ENCODE data around the gene PPP1R15A. TPM values are rescaled to one million over a fixed set of nuclear protein-coding genes. Genes with fewer than 3 reads are reported as not detected.
"Not testable (repeated sequence)": the region's sequence is repeated elsewhere in the genome, so short reads cannot be mapped to it uniquely, and the experiment has no call there.

The PPP1R15A gene
- total and polyA plus RNA-seq, 4 donors, result 5.6 to 52.5 (median 11.3) TPM

DNA sequence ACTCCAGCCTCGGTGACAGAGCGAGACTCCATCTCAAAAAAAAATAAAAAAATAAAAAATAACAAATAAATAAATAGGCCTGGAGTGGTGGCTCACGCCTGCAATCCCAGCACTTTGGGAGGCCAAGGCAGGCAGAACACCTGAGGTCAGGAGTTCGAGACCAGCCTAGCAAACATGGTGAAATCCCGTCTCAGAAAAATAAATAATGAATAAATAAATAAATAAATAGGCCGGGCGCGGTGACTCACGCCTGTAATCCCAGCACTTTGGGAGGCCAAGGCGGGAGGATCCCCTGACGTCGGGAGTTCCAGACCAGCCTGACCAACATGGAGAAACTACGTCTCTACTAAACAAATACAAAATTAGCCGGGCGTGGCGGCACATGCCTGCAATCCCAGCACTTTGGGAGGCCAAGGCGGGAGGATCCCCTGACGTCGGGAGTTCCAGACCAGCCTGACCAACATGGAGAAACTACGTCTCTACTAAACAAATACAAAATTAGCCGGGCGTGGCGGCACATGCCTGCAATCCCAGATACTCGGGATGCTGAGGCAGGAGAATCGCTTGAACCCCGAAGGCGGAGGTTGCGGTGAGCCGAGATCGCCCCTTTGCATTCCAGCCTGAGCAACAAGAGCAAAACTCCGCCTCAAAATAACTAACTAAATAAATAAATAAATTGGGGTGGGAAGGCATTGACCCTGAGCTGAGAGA, 595 bp upstream of the PPP1R15A start:
- 62% methylated on average over 31 of the region's 31 CpGs for WGBS
- Histone ChIP-seq H3K36me3 (ENCODE audit: control insufficient read depth in 4 of 4, insufficient read depth in 3 of 4, low read depth in 1 of 4, low read length in 3 of 4) (peaks cover 0 to 14% (median 10%) of the 10 kb centered on the region in 4 donors), H3K27ac (ENCODE audit: low read depth in 1 of 2, low read length in 2 of 2) (peak overlapping the region; percentile 68 to 71), H3K4me3 (ENCODE audit: low read depth in 1 of 3, low read length in 3 of 3) (peak overlapping the region in 1 of 3 donors; percentile 4), H3K4me1 (ENCODE audit: control insufficient read depth in 4 of 4, insufficient read depth in 4 of 4, low read length in 3 of 4) (peaks cover 6 to 36% (median 25%) of the 10 kb centered on the region in 4 donors)
- H3K9me3 ChIP-seq (ENCODE audit: control insufficient read depth in 4 of 4, low read length in 3 of 4); H3K9ac ChIP-seq (ENCODE audit: low read depth in 1 of 2, low read length in 2 of 2); DNase-seq (ENCODE audit: low spot score); H3K27me3 ChIP-seq (ENCODE audit: control insufficient read depth in 4 of 4, insufficient read depth in 4 of 4, low read length in 3 of 4): not testable (repeated sequence)
- TF ChIP-seq NR2F2 (IDR thresholded peaks at IDR 0.05) (peak; percentile 49), RXRA (IDR thresholded peaks at IDR 0.05) (peak in 1 of 2 donors; percentile 78)

DNA sequence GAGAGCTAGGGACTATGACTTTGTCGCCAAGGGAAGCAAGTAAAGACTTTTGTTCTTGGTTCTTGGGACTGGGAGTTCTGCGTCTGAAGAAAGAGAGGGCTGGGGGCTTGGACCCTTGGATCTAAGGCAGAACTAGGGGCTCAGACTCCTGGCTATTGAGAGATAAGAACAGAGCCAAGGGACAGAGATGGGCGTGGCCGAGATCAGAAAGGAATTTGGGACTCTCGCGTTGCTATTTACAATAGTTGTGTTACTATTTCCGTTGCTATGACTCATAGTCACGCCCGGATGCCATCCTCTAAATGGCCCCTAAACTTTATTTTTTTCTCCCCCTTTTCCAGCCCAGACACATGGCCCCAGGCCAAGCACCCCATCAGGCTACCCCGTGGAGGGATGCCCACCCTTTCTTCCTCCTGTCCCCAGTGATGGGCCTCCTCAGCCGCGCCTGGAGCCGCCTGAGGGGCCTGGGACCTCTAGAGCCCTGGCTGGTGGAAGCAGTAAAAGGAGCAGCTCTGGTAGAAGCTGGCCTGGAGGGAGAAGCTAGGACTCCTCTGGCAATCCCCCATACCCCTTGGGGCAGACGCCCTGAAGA, 759 bp downstream of the PPP1R15A start:
- H3K36me3 ChIP-seq (ENCODE audit: control insufficient read depth in 4 of 4, insufficient read depth in 3 of 4, low read depth in 1 of 4, low read length in 3 of 4), result peaks cover 0 to 14% (median 10%) of the 10 kb centered on the region in 4 donors
- no peaks in the 10 kb centered on the region for H3K27me3 ChIP-seq (ENCODE audit: control insufficient read depth in 4 of 4, insufficient read depth in 4 of 4, low read length in 3 of 4)
- peak overlapping the region; percentile 99 to 100 for H3K27ac ChIP-seq (ENCODE audit: low read depth in 1 of 2, low read length in 2 of 2)
- H3K4me1 ChIP-seq (ENCODE audit: control insufficient read depth in 4 of 4, insufficient read depth in 4 of 4, low read length in 3 of 4), result peaks cover 6 to 30% (median 22%) of the 10 kb centered on the region in 4 donors
- WGBS, result 19% methylated on average over 14 of the region's 14 CpGs
- no peak for TF ChIP-seq YY1 (IDR thresholded peaks at IDR 0.05)
- TF ChIP-seq, protein P1, sequence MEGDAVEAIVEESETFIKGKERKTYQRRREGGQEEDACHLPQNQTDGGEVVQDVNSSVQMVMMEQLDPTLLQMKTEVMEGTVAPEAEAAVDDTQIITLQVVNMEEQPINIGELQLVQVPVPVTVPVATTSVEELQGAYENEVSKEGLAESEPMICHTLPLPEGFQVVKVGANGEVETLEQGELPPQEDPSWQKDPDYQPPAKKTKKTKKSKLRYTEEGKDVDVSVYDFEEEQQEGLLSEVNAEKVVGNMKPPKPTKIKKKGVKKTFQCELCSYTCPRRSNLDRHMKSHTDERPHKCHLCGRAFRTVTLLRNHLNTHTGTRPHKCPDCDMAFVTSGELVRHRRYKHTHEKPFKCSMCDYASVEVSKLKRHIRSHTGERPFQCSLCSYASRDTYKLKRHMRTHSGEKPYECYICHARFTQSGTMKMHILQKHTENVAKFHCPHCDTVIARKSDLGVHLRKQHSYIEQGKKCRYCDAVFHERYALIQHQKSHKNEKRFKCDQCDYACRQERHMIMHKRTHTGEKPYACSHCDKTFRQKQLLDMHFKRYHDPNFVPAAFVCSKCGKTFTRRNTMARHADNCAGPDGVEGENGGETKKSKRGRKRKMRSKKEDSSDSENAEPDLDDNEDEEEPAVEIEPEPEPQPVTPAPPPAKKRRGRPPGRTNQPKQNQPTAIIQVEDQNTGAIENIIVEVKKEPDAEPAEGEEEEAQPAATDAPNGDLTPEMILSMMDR (IDR thresholded peaks at IDR 0.05; ENCODE audit: low read depth, low read length, missing input control), result no peak
- peak in 1 of 2 donors; percentile 18 for TF ChIP-seq HNF4A (conservative IDR thresholded peaks at IDR 0.05)
- TF ChIP-seq, protein P2, sequence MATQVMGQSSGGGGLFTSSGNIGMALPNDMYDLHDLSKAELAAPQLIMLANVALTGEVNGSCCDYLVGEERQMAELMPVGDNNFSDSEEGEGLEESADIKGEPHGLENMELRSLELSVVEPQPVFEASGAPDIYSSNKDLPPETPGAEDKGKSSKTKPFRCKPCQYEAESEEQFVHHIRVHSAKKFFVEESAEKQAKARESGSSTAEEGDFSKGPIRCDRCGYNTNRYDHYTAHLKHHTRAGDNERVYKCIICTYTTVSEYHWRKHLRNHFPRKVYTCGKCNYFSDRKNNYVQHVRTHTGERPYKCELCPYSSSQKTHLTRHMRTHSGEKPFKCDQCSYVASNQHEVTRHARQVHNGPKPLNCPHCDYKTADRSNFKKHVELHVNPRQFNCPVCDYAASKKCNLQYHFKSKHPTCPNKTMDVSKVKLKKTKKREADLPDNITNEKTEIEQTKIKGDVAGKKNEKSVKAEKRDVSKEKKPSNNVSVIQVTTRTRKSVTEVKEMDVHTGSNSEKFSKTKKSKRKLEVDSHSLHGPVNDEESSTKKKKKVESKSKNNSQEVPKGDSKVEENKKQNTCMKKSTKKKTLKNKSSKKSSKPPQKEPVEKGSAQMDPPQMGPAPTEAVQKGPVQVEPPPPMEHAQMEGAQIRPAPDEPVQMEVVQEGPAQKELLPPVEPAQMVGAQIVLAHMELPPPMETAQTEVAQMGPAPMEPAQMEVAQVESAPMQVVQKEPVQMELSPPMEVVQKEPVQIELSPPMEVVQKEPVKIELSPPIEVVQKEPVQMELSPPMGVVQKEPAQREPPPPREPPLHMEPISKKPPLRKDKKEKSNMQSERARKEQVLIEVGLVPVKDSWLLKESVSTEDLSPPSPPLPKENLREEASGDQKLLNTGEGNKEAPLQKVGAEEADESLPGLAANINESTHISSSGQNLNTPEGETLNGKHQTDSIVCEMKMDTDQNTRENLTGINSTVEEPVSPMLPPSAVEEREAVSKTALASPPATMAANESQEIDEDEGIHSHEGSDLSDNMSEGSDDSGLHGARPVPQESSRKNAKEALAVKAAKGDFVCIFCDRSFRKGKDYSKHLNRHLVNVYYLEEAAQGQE (IDR thresholded peaks at IDR 0.05), result peak; percentile 8
- no peak for TF ChIP-seq EGR1 (IDR thresholded peaks at IDR 0.05; ENCODE audit: low read depth in 2 of 2)
- TF ChIP-seq RXRA (IDR thresholded peaks at IDR 0.05), result peak in 1 of 2 donors; percentile 19
- TF ChIP-seq SP1 (IDR thresholded peaks at IDR 0.05), result no peak
- peak; percentile 82 for TF ChIP-seq FOXA2 (IDR thresholded peaks at IDR 0.05)
- TF ChIP-seq, protein P3, sequence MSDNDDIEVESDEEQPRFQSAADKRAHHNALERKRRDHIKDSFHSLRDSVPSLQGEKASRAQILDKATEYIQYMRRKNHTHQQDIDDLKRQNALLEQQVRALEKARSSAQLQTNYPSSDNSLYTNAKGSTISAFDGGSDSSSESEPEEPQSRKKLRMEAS (IDR thresholded peaks at IDR 0.05), result no peak
- TF ChIP-seq, protein P4, sequence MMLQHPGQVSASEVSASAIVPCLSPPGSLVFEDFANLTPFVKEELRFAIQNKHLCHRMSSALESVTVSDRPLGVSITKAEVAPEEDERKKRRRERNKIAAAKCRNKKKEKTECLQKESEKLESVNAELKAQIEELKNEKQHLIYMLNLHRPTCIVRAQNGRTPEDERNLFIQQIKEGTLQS (IDR thresholded peaks at IDR 0.05), result peak; percentile 61
- TF ChIP-seq FOXA1 (IDR thresholded peaks at IDR 0.05), result peak; percentile 49
- peak in 1 of 2 donors; percentile 42 for TF ChIP-seq GABPA (IDR thresholded peaks at IDR 0.05 in 1 of 2, conservative IDR thresholded peaks at IDR 0.05 in 1 of 2)
- TF ChIP-seq TAF1 (conservative IDR thresholded peaks at IDR 0.05), result no peak
- TF ChIP-seq JUND (IDR thresholded peaks at IDR 0.05), result peak; percentile 82 to 88
- TF ChIP-seq, protein P5, sequence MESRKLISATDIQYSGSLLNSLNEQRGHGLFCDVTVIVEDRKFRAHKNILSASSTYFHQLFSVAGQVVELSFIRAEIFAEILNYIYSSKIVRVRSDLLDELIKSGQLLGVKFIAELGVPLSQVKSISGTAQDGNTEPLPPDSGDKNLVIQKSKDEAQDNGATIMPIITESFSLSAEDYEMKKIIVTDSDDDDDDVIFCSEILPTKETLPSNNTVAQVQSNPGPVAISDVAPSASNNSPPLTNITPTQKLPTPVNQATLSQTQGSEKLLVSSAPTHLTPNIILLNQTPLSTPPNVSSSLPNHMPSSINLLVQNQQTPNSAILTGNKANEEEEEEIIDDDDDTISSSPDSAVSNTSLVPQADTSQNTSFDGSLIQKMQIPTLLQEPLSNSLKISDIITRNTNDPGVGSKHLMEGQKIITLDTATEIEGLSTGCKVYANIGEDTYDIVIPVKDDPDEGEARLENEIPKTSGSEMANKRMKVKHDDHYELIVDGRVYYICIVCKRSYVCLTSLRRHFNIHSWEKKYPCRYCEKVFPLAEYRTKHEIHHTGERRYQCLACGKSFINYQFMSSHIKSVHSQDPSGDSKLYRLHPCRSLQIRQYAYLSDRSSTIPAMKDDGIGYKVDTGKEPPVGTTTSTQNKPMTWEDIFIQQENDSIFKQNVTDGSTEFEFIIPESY (IDR thresholded peaks at IDR 0.05), result peak; percentile 93
- no peak for TF ChIP-seq RAD21 (IDR thresholded peaks at IDR 0.05)
- no peak for TF ChIP-seq NR2F2 (IDR thresholded peaks at IDR 0.05)
- no peak for TF ChIP-seq HNF4G (IDR thresholded peaks at IDR 0.05)
- no peaks in the 10 kb centered on the region for H3K9me3 ChIP-seq (ENCODE audit: control insufficient read depth in 4 of 4, low read length in 3 of 4)
- H3K9ac ChIP-seq (ENCODE audit: low read depth in 1 of 2, low read length in 2 of 2), result peak overlapping the region; percentile 89 to 98
- peak overlapping the region; percentile 74 to 94 (median 79) for H3K4me3 ChIP-seq (ENCODE audit: low read depth in 1 of 3, low read length in 3 of 3)
- peak; percentile 73 for DNase-seq (ENCODE audit: low spot score)

All from liver (tissue), 9 donors.